HuH-7.5 (cell line): ENCODE data around the gene LIME1.

Source experiments
- DNase-seq: peaks from one replicate; pipeline ENCODE4 v3.0.0; 2011; ENCODE audit warnings: low spot score

LIME1 gene

GRCh38 chr20:63697357-63697867 lies 39.1 kb upstream of the LIME1 start:
- DNase-seq: peak; percentile 29

- peak; percentile 52 for DNase-seq
Measured at GRCh38 chr20:63697868-63698545, 38.5 kb upstream of the LIME1 start.

GRCh38 chr20:63698739-63699465 lies 37.6 kb upstream of the LIME1 start:
- peak; percentile 54 for DNase-seq

GRCh38 chr20:63699466-63700198 lies 36.8 kb upstream of the LIME1 start:
- DNase-seq: peak; percentile 19

- peak; percentile 25 for DNase-seq
Measured at GRCh38 chr20:63700199-63701050, 36.0 kb upstream of the LIME1 start.

GRCh38 chr20:63701051-63701328 lies 35.5 kb upstream of the LIME1 start:
- no peak for DNase-seq

GRCh38 chr20:63701329-63702035 lies 35.0 kb upstream of the LIME1 start:
- peak; percentile 22 for DNase-seq

- no peak for DNase-seq
Measured at GRCh38 chr20:63702036-63702665, 34.3 kb upstream of the LIME1 start.

- DNase-seq: no peak
Measured at GRCh38 chr20:63702751-63703470, 33.6 kb upstream of the LIME1 start.

GRCh38 chr20:63703471-63703975 lies 32.9 kb upstream of the LIME1 start:
- no peak for DNase-seq

- DNase-seq: no peak
Measured at GRCh38 chr20:63703976-63704748, 32.3 kb upstream of the LIME1 start.

GRCh38 chr20:63704749-63705117 lies 31.7 kb upstream of the LIME1 start:
- no peak for DNase-seq

- no peak for DNase-seq
Measured at GRCh38 chr20:63705232-63706026, 31.0 kb upstream of the LIME1 start.

GRCh38 chr20:63706027-63706695 lies 30.3 kb upstream of the LIME1 start:
- no peak for DNase-seq

- DNase-seq: peak; percentile 77
Measured at GRCh38 chr20:63706852-63707557, 29.5 kb upstream of the LIME1 start.

GRCh38 chr20:63707558-63708300 lies 28.7 kb upstream of the LIME1 start, which contains the start of the genes ARFRP1 and ZGPAT:
TSS of gene ARFRP1 (minus strand) at chr20:63707976. CDS start at chr20:63707091, 885 bp downstream.
TSS of gene ZGPAT (plus strand) at chr20:63708039. CDS start at chr20:63708581, 542 bp downstream.
- DNase-seq: peak; percentile 94
